Lung microvascular endothelial cell (primary cell): ENCODE data around the gene ADGRG4. TPM values are rescaled to one million over a fixed set of nuclear protein-coding genes. Genes with fewer than 3 reads are reported as not detected.
"Not testable (repeated sequence)": the region's sequence is repeated elsewhere in the genome, so short reads cannot be mapped to it uniquely, and the experiment has no call there.

Source experiments
- DNase-seq, 2 donors: peaks; one replicate each; pipeline versions ENCODE4 v3.0.0 to v3.0.0-alpha.2; 2010; ENCODE audit warnings: low read depth in 2 of 2
- total RNA-seq: library from RNA; depleted of rRNA; stranded (reverse); fragments of >200 nt; gene quantifications from 2 replicates; pipeline ENCODE4 v1.2.1, GENCODE V29; 2014

ADGRG4 gene, protein sequence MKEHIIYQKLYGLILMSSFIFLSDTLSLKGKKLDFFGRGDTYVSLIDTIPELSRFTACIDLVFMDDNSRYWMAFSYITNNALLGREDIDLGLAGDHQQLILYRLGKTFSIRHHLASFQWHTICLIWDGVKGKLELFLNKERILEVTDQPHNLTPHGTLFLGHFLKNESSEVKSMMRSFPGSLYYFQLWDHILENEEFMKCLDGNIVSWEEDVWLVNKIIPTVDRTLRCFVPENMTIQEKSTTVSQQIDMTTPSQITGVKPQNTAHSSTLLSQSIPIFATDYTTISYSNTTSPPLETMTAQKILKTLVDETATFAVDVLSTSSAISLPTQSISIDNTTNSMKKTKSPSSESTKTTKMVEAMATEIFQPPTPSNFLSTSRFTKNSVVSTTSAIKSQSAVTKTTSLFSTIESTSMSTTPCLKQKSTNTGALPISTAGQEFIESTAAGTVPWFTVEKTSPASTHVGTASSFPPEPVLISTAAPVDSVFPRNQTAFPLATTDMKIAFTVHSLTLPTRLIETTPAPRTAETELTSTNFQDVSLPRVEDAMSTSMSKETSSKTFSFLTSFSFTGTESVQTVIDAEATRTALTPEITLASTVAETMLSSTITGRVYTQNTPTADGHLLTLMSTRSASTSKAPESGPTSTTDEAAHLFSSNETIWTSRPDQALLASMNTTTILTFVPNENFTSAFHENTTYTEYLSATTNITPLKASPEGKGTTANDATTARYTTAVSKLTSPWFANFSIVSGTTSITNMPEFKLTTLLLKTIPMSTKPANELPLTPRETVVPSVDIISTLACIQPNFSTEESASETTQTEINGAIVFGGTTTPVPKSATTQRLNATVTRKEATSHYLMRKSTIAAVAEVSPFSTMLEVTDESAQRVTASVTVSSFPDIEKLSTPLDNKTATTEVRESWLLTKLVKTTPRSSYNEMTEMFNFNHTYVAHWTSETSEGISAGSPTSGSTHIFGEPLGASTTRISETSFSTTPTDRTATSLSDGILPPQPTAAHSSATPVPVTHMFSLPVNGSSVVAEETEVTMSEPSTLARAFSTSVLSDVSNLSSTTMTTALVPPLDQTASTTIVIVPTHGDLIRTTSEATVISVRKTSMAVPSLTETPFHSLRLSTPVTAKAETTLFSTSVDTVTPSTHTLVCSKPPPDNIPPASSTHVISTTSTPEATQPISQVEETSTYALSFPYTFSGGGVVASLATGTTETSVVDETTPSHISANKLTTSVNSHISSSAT (N-terminal part only)
- total RNA-seq = under 0.01 TPM in 1 of 2 replicates, not detected in the other

DNA sequence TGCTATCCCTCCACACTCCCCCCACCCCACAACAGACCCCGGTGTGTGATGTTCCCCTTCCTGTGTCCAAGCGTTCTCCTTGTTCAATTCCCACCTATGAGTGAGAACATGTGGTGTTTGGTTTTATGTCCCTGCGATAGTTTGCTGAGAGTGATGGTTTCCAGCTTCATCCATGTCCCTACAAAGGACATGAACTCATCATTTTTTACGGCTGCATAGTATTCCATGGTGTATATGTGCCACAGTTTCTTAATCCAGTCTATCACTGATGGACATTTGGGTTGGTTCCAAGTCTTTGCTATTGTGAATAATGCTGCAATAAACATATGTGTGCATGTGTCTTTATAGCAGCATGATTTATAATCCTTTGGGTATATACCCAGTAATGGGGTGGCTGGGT lies at the start of gene ADGRG4:
ADGRG4 (plus strand) TSS at position 243 of the 400 bp plus-strand sequence. CDS start 7,815 bp downstream, outside the sequence.
- DNase-seq = not testable (repeated sequence)

DNA sequence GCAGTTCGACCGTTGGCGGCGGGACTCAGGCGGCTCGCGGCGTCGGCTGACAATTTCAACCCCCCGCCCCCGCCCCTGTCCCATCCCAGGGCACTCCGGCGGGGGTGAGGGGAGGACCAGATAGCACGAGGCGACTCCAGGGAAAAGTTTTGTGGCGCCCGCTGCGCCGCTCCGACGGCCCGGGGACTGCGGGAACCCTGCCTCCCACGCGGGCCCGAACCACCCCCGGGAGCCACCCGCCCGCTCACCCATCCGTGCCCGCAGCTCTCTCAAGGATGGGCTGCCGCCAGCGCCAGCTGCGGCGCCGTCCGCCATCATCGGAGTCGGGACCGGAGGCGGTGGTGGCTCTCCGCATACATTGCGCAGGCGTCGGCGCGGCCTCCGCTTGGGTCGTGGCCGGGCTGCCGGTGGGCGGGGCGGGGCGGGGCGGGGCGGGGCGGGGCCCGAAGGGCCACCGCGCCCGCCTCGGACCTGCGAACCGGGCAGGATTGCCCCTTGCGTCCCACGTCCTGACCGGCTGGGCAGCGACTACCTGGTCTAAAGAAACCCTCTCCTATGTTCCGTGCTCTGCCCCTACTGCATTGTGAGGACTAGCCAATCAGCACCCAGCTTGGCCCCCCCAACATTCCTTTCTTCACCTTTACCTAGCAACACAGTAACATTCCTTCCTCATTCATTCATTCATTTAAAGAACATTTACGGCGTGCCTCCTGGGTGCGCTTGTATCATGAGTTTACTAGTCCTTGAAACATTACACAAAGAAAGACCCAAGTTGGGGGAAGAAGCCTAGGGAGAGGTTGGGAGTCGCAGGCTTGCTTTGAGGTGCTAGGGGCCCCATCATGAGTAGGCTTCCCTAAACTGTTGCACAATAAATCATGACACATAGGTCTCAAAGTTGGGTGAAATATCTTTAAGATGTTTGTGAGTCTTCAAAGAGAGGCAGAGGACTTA lies 49.4 kb upstream of the ADGRG4 start, which contains the start of gene MAP7D3:
MAP7D3 (minus strand) TSS at position 360 of the 951 bp plus-strand sequence; CDS start at position 318, 42 bp downstream.
- DNase-seq = peak; percentile 57 to 70

- DNase-seq = no peak
Observed at GRCh38 chrX:136255541-136255940, 45.2 kb upstream of the ADGRG4 start.

GRCh38 chrX:136256026-136256425 lies 44.7 kb upstream of the ADGRG4 start:
- peak in 1 of 2 donors; percentile 22 for DNase-seq

GRCh38 chrX:136258951-136259350 lies 41.8 kb upstream of the ADGRG4 start:
- DNase-seq = no peak

DNA sequence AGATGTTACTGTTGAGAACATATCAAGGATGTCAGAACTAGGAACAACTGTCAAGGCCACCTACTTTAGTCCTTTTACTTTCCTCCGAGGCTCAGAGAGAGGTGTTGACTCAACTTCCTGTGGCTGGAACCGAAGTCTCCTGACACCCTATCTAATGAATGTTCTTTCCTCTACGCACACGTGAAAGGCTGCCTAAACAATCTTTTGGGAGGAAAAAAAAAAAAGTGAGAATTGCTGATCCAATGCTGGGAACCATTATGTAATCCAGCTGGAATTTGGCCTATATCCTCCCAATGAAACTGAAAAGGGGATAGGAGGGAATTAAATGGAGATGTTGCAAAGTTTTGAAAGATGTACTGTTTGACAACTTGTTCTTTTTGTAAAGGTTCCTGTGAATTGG lies 41.2 kb upstream of the ADGRG4 start:
- DNase-seq = peak; percentile 47 to 88

- DNase-seq = peak; percentile 18 to 86
Observed at GRCh38 chrX:136260776-136261175, 40.0 kb upstream of the ADGRG4 start.

GRCh38 chrX:136261321-136261720 lies 39.4 kb upstream of the ADGRG4 start:
- DNase-seq = peak in 1 of 2 donors; percentile 21

GRCh38 chrX:136262243-136262642 lies 38.5 kb upstream of the ADGRG4 start:
- no peak for DNase-seq

DNA sequence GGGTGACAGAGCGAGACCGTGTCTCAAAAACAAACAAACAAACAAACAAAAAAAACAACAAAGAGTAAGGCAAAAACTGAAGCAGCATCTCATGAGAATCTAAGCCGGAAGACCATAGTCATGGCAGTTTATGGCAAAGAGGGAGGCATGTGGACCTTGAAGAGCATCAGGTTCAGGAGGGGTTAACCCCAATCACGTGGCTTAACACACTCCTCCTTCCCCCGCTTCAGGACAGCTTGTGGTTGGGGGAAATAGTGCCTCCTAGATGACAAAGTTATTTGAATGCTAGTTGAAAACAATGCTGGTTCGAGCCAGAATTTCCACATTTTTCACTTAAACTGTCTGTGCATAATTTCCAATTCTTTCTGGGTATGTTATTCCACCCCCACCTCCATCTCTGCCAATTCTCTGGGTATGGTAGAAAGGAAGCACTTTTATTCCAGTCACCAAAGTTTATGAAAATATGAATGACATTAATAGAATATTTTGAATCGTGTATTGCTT lies 37.9 kb upstream of the ADGRG4 start:
- DNase-seq = peak in 1 of 2 donors; percentile 44

DNA sequence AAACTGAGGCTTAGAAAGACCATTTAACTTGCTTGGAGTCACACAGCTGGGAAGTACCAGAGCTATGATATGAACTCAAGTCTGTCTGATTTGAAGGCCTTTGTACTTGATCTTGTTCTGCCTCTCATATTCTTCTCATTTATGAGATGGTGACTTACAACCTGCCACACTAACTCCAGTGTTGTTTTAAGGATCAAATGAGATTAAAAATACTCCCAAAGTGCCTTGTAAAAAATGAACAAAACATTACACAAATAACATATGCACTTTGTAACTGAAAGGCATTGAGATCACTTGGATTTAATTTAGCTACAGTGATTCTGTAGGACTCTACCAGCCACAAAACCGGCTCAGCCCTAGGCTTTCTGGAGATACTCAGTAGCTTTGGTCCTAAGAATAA lies 33.9 kb upstream of the ADGRG4 start:
- DNase-seq = no peak

GRCh38 chrX:136268051-136269048 lies 32.4 kb upstream of the ADGRG4 start:
- DNase-seq = peak; percentile 60 to 74

GRCh38 chrX:136269921-136270320 lies 30.8 kb upstream of the ADGRG4 start:
- DNase-seq = peak; percentile 10 to 47

GRCh38 chrX:136271300-136271699 lies 29.5 kb upstream of the ADGRG4 start:
- peak in 1 of 2 donors; percentile 33 for DNase-seq

DNA sequence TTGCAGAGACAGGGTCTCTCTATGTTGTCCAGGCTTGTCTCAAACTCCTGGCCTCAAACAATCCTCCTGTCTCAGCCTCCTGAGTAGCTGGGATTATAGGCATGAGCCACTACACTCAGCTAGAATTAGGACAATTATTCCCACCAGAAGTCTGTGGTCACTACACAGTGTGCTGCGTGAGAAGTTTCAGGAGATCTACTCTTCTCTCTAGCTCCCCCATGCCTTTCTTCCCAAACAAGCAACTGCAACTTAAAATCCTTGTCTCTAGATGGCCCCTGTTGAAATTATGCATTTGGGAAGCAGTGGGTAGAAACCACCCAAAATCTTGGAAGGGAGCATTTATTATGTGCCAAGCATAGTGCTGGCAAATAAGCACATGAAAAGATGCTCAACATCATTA lies 28.4 kb upstream of the ADGRG4 start:
- DNase-seq = no peak

GRCh38 chrX:136273986-136274385 lies 26.8 kb upstream of the ADGRG4 start:
- no peak for DNase-seq

DNA sequence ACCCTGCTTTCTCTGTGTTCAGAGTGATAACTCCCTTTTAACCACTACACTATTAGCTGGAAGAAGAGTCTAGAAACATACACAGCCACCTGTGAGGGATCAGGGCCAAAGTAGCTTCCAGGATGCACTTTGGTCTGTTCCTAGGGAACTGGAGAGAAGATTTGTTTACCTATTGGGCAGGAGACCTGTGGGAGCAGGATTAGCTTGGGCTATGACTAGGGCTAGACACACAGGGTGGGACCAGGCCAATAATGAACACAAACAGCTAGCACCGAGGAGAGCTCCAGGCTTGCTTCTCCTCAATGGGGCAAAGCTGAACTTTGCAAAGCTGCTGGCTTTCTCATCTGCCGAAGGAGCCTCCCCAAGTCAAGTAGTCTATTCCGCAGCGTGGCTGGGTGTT lies 25.2 kb upstream of the ADGRG4 start:
- no peak for DNase-seq

DNA sequence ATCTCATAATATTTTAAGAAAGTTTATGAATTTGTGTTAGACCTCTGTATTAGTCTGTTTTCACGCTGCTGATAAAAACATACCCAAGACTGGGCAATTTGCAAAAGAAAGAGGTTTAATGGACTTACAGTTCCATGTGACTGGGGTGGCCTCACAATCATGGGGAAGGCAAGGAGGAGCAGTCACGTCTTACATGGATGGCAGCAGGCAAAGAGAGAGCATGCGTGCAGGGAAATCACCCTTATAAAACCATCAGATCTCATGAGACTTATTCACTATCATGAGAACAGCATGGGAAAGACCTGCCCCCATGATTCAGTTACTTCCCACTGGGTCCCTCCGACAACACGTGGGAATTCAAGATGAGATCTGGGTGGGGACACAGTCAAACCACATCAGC lies 14.4 kb upstream of the ADGRG4 start:
- not testable (repeated sequence) for DNase-seq

- DNase-seq = peak in 1 of 2 donors; percentile 30
Observed at GRCh38 chrX:136291824-136292223, 8.9 kb upstream of the ADGRG4 start.
